T-helper 9 cell (primary cell): ENCODE results near the gene BPIFB3.

Experiments
- DNase-seq: peaks from one replicate; pipeline ENCODE4 v3.0.0-alpha.2; 2020

The BPIFB3 gene

GRCh38 chr20:33015700-33016580 is 37.8 kb upstream of the BPIFB3 start:
- no peak for DNase-seq

- no peak for DNase-seq
These were observed 37.1 kb upstream of the BPIFB3 start for GRCh38 chr20:33016581-33017109.

- no peak for DNase-seq
These were observed 36.2 kb upstream of the BPIFB3 start for GRCh38 chr20:33017542-33017941.

GRCh38 chr20:33018169-33018931 is 35.4 kb upstream of the BPIFB3 start:
- DNase-seq = no peak

GRCh38 chr20:33019465-33020277 is 34.0 kb upstream of the BPIFB3 start:
- no peak for DNase-seq

GRCh38 chr20:33020278-33021161 is 33.2 kb upstream of the BPIFB3 start:
- DNase-seq = no peak

- no peak for DNase-seq
These were observed 31.8 kb upstream of the BPIFB3 start for GRCh38 chr20:33021879-33022278.

- DNase-seq = no peak
These were observed 31.4 kb upstream of the BPIFB3 start for GRCh38 chr20:33022289-33022688.

GRCh38 chr20:33022694-33023438 is 30.8 kb upstream of the BPIFB3 start:
- DNase-seq = no peak

- no peak for DNase-seq
These were observed 30.1 kb upstream of the BPIFB3 start for GRCh38 chr20:33023439-33024242.

GRCh38 chr20:33024243-33024560 is 29.5 kb upstream of the BPIFB3 start:
- no peak for DNase-seq

GRCh38 chr20:33024609-33025317 is 28.9 kb upstream of the BPIFB3 start:
- no peak for DNase-seq

GRCh38 chr20:33025318-33025876 is 28.3 kb upstream of the BPIFB3 start:
- no peak for DNase-seq

GRCh38 chr20:33026072-33026778 is 27.5 kb upstream of the BPIFB3 start:
- DNase-seq = no peak

GRCh38 chr20:33026779-33027759 is 26.6 kb upstream of the BPIFB3 start:
- no peak for DNase-seq

- no peak for DNase-seq
These were observed 25.6 kb upstream of the BPIFB3 start for GRCh38 chr20:33027769-33028751.
